Measurements from ENCODE around the gene LSM4. TPM values are rescaled to one million over a fixed set of nuclear protein-coding genes. Genes with fewer than 3 reads are reported as not detected.

Gene LSM4
- total and polyA plus RNA-seq, 2 of the 13 experiments (the other 11 are each of a cell fraction or from before 2014, with no cell fraction given): 65.8 to 166 TPM

DNA sequence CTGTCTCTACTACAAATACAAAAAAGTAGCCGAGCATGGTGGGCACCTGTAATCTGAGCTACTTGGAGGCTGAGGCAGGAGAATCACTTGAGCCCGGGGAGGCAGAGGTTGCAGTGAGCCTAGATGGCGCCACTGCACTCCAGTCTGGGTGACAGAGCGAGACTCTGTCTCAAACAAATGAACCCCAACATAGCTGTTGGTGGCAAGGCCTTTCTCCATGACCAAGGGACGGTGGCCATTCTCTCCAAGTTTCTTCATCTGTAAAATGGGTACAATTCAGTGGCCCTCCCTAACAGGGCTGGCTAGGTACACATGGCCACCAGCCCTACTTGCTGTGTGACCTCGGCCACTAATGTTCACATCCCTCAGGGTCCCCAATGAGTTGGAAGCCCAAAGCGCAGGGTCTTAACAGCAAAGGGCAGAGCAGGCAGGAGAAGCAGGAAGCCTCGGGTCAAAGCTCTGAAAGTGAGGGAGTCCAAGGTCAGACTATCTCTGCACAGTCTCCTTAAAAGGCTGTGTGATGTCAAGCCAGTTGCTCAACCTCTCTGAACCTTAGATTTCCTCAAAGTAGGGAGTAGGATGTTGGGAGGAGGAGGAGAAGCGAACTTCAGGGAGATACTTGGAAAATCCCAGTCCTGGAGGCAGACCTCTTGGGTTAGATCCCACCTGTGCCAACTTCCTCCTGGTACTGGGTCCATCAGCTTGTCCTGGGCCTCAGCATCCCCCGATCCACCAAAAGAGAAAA lies 44.2 kb downstream of the LSM4 start (continued):
- no peak for TF ChIP-seq ZNF414 (CRISPR knock-in tag; IDR thresholded peaks at IDR 0.05)
- TF ChIP-seq ZNF556 (CRISPR knock-in tag; IDR thresholded peaks at IDR 0.05; ENCODE audit: borderline replicate concordance): 0 out of 2 replicates have a peak, but pooled peaks have one; percentile 5
- no peak for TF ChIP-seq ZNF17 (CRISPR knock-in tag; IDR thresholded peaks at IDR 0.05)
- TF ChIP-seq ZSCAN30 (CRISPR knock-in tag; IDR thresholded peaks at IDR 0.05): no peak
- no peak for TF ChIP-seq TRIM24 (CRISPR knock-in tag; IDR thresholded peaks at IDR 0.05)
- no peak for TF ChIP-seq ZNF772 (CRISPR knock-in tag; IDR thresholded peaks at IDR 0.05)
- TF ChIP-seq, protein P1, sequence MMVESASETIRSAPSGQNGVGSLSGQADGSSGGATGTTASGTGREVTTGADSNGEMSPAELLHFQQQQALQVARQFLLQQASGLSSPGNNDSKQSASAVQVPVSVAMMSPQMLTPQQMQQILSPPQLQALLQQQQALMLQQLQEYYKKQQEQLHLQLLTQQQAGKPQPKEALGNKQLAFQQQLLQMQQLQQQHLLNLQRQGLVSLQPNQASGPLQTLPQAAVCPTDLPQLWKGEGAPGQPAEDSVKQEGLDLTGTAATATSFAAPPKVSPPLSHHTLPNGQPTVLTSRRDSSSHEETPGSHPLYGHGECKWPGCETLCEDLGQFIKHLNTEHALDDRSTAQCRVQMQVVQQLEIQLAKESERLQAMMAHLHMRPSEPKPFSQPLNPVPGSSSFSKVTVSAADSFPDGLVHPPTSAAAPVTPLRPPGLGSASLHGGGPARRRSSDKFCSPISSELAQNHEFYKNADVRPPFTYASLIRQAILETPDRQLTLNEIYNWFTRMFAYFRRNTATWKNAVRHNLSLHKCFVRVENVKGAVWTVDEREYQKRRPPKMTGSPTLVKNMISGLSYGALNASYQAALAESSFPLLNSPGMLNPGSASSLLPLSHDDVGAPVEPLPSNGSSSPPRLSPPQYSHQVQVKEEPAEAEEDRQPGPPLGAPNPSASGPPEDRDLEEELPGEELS (CRISPR knock-in tag; IDR thresholded peaks at IDR 0.05): no peak
- no peak for TF ChIP-seq ZNF260 (CRISPR knock-in tag; IDR thresholded peaks at IDR 0.05; ENCODE audit: borderline replicate concordance, low read depth)
- TF ChIP-seq ZNF652 (CRISPR knock-in tag; IDR thresholded peaks at IDR 0.05; ENCODE audit: borderline replicate concordance, low read depth): no peak
- no peak for TF ChIP-seq ZZZ3 (CRISPR knock-in tag; IDR thresholded peaks at IDR 0.05; ENCODE audit: borderline replicate concordance)
- TF ChIP-seq KDM5B (CRISPR knock-in tag; IDR thresholded peaks at IDR 0.05; ENCODE audit: borderline replicate concordance): no peak
- no peak for TF ChIP-seq ZBTB3 (CRISPR knock-in tag; IDR thresholded peaks at IDR 0.05; ENCODE audit: borderline replicate concordance, low read depth)
- TF ChIP-seq RBAK (CRISPR knock-in tag; IDR thresholded peaks at IDR 0.05): no peak
- TF ChIP-seq ZNF75D (CRISPR knock-in tag; IDR thresholded peaks at IDR 0.05; ENCODE audit: borderline replicate concordance): no peak
- TF ChIP-seq, protein P2, sequence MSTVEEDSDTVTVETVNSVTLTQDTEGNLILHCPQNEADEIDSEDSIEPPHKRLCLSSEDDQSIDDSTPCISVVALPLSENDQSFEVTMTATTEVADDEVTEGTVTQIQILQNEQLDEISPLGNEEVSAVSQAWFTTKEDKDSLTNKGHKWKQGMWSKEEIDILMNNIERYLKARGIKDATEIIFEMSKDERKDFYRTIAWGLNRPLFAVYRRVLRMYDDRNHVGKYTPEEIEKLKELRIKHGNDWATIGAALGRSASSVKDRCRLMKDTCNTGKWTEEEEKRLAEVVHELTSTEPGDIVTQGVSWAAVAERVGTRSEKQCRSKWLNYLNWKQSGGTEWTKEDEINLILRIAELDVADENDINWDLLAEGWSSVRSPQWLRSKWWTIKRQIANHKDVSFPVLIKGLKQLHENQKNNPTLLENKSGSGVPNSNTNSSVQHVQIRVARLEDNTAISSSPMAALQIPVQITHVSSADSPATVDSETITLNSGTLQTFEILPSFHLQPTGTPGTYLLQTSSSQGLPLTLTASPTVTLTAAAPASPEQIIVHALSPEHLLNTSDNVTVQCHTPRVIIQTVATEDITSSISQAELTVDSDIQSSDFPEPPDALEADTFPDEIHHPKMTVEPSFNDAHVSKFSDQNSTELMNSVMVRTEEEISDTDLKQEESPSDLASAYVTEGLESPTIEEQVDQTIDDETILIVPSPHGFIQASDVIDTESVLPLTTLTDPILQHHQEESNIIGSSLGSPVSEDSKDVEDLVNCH (CRISPR knock-in tag; IDR thresholded peaks at IDR 0.05): no peak
- TF ChIP-seq, protein P3, sequence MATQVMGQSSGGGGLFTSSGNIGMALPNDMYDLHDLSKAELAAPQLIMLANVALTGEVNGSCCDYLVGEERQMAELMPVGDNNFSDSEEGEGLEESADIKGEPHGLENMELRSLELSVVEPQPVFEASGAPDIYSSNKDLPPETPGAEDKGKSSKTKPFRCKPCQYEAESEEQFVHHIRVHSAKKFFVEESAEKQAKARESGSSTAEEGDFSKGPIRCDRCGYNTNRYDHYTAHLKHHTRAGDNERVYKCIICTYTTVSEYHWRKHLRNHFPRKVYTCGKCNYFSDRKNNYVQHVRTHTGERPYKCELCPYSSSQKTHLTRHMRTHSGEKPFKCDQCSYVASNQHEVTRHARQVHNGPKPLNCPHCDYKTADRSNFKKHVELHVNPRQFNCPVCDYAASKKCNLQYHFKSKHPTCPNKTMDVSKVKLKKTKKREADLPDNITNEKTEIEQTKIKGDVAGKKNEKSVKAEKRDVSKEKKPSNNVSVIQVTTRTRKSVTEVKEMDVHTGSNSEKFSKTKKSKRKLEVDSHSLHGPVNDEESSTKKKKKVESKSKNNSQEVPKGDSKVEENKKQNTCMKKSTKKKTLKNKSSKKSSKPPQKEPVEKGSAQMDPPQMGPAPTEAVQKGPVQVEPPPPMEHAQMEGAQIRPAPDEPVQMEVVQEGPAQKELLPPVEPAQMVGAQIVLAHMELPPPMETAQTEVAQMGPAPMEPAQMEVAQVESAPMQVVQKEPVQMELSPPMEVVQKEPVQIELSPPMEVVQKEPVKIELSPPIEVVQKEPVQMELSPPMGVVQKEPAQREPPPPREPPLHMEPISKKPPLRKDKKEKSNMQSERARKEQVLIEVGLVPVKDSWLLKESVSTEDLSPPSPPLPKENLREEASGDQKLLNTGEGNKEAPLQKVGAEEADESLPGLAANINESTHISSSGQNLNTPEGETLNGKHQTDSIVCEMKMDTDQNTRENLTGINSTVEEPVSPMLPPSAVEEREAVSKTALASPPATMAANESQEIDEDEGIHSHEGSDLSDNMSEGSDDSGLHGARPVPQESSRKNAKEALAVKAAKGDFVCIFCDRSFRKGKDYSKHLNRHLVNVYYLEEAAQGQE (IDR thresholded peaks at IDR 0.05; ENCODE audit: borderline replicate concordance in 1 of 2, low read depth in 1 of 2, low read length in 2 of 2): no peak
- TF ChIP-seq CBX5 (CRISPR knock-in tag; IDR thresholded peaks at IDR 0.05; ENCODE audit: borderline replicate concordance): 0 out of 2 replicates have a peak, but pooled peaks have one; percentile 28
- no peak for TF ChIP-seq KLF16 (CRISPR knock-in tag; IDR thresholded peaks at IDR 0.05)
- TF ChIP-seq RAD21 (CRISPR knock-in tag; IDR thresholded peaks at IDR 0.05): no peak
- TF ChIP-seq STAT5B (CRISPR knock-in tag; IDR thresholded peaks at IDR 0.05): no peak
